ENCODE measurements around the gene HINT3. TPM values are rescaled to one million over a fixed set of nuclear protein-coding genes. Genes with fewer than 3 reads are reported as not detected.
A peak's percentile ranks its signal among the peaks of the same experiment; 100 is the strongest.
"Not testable (repeated sequence)": the region's sequence is repeated elsewhere in the genome, so short reads cannot be mapped to it uniquely, and the experiment has no call there.

Gene HINT3
- total RNA-seq, 2 experiments from 2014 or later: 8.5 to 8.6 TPM

GRCh38 chr6:125947615-125948014 lies 9.0 kb upstream of the HINT3 start:
- ChIA-PET CTCF (interaction anchor here (0.7 to 2.3 kb wide), 7 partner anchors 8 to 167 kb away, joined by 3 to 16 read pairs (median 3); partner anchors contain the start of gene HINT3), POLR2A (interaction anchor here (0.8 kb wide), 1 partner anchor 29 kb away, joined by 3 read pairs; no protein-coding TSS in a partner anchor)
- Mint-ChIP-seq H3K36me3 (ENCODE audit: low read depth) (no peaks in the 10 kb centered on the region), H3K27me3 (peaks cover 10% of the 10 kb centered on the region), H3K27ac (no peak overlapping the region), H3K9me3 (no peaks in the 10 kb centered on the region), H3K4me1 (ENCODE audit: low read depth) (peaks cover 7% of the 10 kb centered on the region), H3K4me3 (no peak overlapping the region)
- no peak for TF ChIP-seq CTCF (IDR thresholded peaks at IDR 0.05)
- no peak for DNase-seq
- intact Hi-C loops (cut with micrococcal nuclease): no loop called here
- no peak for ATAC-seq

GRCh38 chr6:125948455-125948854 lies 8.1 kb upstream of the HINT3 start:
- Mint-ChIP-seq H3K27me3 (peaks cover 12% of the 10 kb centered on the region), H3K9me3 (no peaks in the 10 kb centered on the region), H3K27ac (no peak overlapping the region), H3K36me3 (ENCODE audit: low read depth) (no peaks in the 10 kb centered on the region), H3K4me1 (ENCODE audit: low read depth) (peaks cover 7% of the 10 kb centered on the region), H3K4me3 (no peak overlapping the region)
- intact Hi-C loops (cut with micrococcal nuclease): no loop called here
- no peak for DNase-seq
- ChIA-PET CTCF (interaction anchor here (0.7 to 2.3 kb wide), 6 partner anchors 8 to 168 kb away, joined by 3 to 16 read pairs (median 3); partner anchors contain the start of gene HINT3), POLR2A (interaction anchor here (0.8 kb wide), 1 partner anchor 30 kb away, joined by 3 read pairs; no protein-coding TSS in a partner anchor)
- TF ChIP-seq CTCF (IDR thresholded peaks at IDR 0.05): no peak
- ATAC-seq: no peak

- no peak for TF ChIP-seq CTCF (IDR thresholded peaks at IDR 0.05)
- POLR2A ChIA-PET: no interaction called here
These were observed 7.5 kb upstream of the HINT3 start for GRCh38 chr6:125949069-125949468.

GRCh38 chr6:125950293-125950692 lies 6.3 kb upstream of the HINT3 start:
- Mint-ChIP-seq H3K36me3 (ENCODE audit: low read depth) (no peaks in the 10 kb centered on the region), H3K27me3 (peaks cover 12% of the 10 kb centered on the region), H3K4me3 (no peak overlapping the region), H3K4me1 (ENCODE audit: low read depth) (peaks cover 2% of the 10 kb centered on the region), H3K9me3 (no peaks in the 10 kb centered on the region), H3K27ac (no peak overlapping the region)
- ChIA-PET CTCF (no interaction called here), POLR2A (no interaction called here)
- intact Hi-C loops (cut with micrococcal nuclease): no loop called here
- peak; percentile 43 for ATAC-seq
- no peak for TF ChIP-seq CTCF (IDR thresholded peaks at IDR 0.05)
- peak; percentile 21 for DNase-seq

More at GRCh38 chr6:125949069-125949468, 7.5 kb upstream of the HINT3 start:
- no peak for ATAC-seq
- H3K36me3 Mint-ChIP-seq (ENCODE audit: low read depth): no peaks in the 10 kb centered on the region
- intact Hi-C loops (cut with micrococcal nuclease): no loop called here
- peaks cover 2% of the 10 kb centered on the region for H3K4me1 Mint-ChIP-seq (ENCODE audit: low read depth)
- CTCF ChIA-PET: interaction anchor here (2.0 to 2.3 kb wide), 2 partner anchors 7 to 43 kb away, joined by 5 to 16 read pairs; partner anchors contain the start of gene HINT3
- no peak overlapping the region for H3K4me3 Mint-ChIP-seq
- DNase-seq: no peak
- no peak overlapping the region for H3K27ac Mint-ChIP-seq
- peaks cover 11% of the 10 kb centered on the region for H3K27me3 Mint-ChIP-seq
- H3K9me3 Mint-ChIP-seq: no peaks in the 10 kb centered on the region

- H3K9me3 Mint-ChIP-seq; intact Hi-C loops (cut with micrococcal nuclease); H3K27ac Mint-ChIP-seq; H3K4me1 Mint-ChIP-seq (ENCODE audit: low read depth); DNase-seq; H3K36me3 Mint-ChIP-seq (ENCODE audit: low read depth); H3K4me3 Mint-ChIP-seq; POLR2A ChIA-PET; ATAC-seq: not testable (repeated sequence)
- CTCF ChIA-PET: interaction anchor here (1.1 to 8.5 kb wide), 6 partner anchors 16 to 160 kb away, joined by 3 to 92 read pairs (median 18); partner anchors contain the start of gene NCOA7
- peaks cover 12% of the 10 kb centered on the region for H3K27me3 Mint-ChIP-seq
These were observed 5.9 kb upstream of the HINT3 start for GRCh38 chr6:125950716-125951115.

Data from activated CD8-positive, alpha-beta T cell treated with anti-CD3 and anti-CD28 coated beads for 36 hours (primary cell).